Neural crest cell (in vitro differentiated cells): ENCODE data around the gene ARL6. TPM values are rescaled to one million over a fixed set of nuclear protein-coding genes. Genes with fewer than 3 reads are reported as not detected.
A peak's percentile ranks its signal among the peaks of the same experiment; 100 is the strongest.

Experiments
- DNase-seq: peaks from one replicate; pipeline ENCODE4 v3.0.0; 2021; ENCODE audit warnings: low read depth, mixed read lengths, low spot score
- H3K27ac Mint-ChIP-seq: one replicate; pipeline ENCODE4 v1.8.0; 2021; ENCODE audit warnings: mild to moderate bottlenecking, mixed read lengths; ENCODE audit not compliant: unreplicated experiment
- H3K27me3 Mint-ChIP-seq: 2 replicates; pipeline ENCODE4 v1.8.0; 2021; ENCODE audit warnings: low read depth, mild to moderate bottlenecking, mixed read lengths
- H3K36me3 Mint-ChIP-seq: 2 replicates; pipeline ENCODE4 v1.8.0; 2021; ENCODE audit warnings: low read depth, mild to moderate bottlenecking, mixed read lengths
- H3K4me1 Mint-ChIP-seq: 2 replicates; pipeline ENCODE4 v1.8.0; 2021; ENCODE audit warnings: mixed read lengths
- H3K4me3 Mint-ChIP-seq: one replicate; pipeline ENCODE4 v1.8.0; 2021; ENCODE audit warnings: mild to moderate bottlenecking, mixed read lengths
- H3K9me3 Mint-ChIP-seq: 2 replicates; pipeline ENCODE4 v1.8.0; 2021; ENCODE audit warnings: mixed read lengths
- CTCF ChIP-seq: fragments of 200-600 bp; sonication (generic); conservative IDR thresholded peaks from 2 replicates; pipeline ENCODE4 v1.5.0; 2021; ENCODE audit warnings: antibody characterized with exemption, mild to moderate bottlenecking
- total RNA-seq: library from RNA; stranded (reverse); gene quantifications from 2 replicates; pipeline ENCODE4 v1.2.1, GENCODE V29; 2021

Gene ARL6
- total RNA-seq, 1 donor from 2014 or later: 6.8 TPM

GRCh38 chr3:97821287-97821773 is 56.8 kb downstream of the ARL6 start:
- Mint-ChIP-seq H3K36me3 (no peaks in the 10 kb centered on the region), H3K27ac (no peak overlapping the region), H3K27me3 (peaks cover 61% of the 10 kb centered on the region), H3K4me3 (peak overlapping the region; percentile 89), H3K9me3 (no peaks in the 10 kb centered on the region), H3K4me1 (peaks cover 21% of the 10 kb centered on the region)
- peak; percentile 19 for DNase-seq
- no peak for TF ChIP-seq CTCF

DNA sequence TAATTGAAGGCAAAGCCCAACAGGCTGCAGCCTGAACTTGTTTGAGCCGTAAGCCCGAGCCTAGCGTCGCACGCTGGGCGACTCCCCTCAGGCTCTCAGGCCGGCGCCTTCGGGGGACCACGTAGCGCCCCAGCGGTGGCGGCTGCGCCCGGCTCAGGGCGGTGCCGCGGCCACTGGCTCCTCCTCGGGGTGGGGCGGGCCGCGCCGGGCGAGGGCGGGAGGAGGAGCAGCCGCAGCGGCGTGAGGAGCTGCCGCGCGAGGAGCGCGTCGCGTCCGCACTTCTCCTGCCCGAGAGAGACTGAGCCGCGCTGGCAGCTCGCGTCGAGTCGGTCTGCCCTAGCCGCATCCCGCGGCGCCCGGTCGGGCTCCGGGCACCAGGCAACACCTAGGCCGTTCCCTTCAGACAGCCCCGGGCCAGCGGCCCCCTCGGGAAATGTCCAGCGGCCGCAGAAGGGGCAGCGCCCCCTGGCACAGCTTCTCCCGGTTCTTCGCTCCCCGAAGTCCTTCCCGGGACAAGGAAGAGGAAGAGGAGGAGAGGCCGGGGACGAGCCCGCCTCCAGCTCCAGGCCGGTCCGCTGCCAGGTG is 57.3 kb downstream of the ARL6 start, which contains the start of gene CRYBG3:
Gene CRYBG3, plus strand, starts transcription at position 238 of the 585 bp plus-strand sequence. Its CDS starts 196 bp downstream, at position 434.
- H3K27ac Mint-ChIP-seq: peak within 1 kb of the TSS; percentile 95
- no peaks in the 10 kb centered on the region for H3K36me3 Mint-ChIP-seq
- peak; percentile 38 for TF ChIP-seq CTCF
- peak; percentile 62 for DNase-seq
- H3K4me3 Mint-ChIP-seq: peak within 1 kb of the TSS; percentile 94
- peaks cover 21% of the 10 kb centered on the region for H3K4me1 Mint-ChIP-seq
- H3K27me3 Mint-ChIP-seq: peaks cover 60% of the 10 kb centered on the region
- no peaks in the 10 kb centered on the region for H3K9me3 Mint-ChIP-seq

- Mint-ChIP-seq H3K27ac (peak overlapping the region; percentile 95), H3K4me3 (peak overlapping the region; percentile 94), H3K36me3 (no peaks in the 10 kb centered on the region), H3K4me1 (peaks cover 21% of the 10 kb centered on the region), H3K27me3 (peaks cover 59% of the 10 kb centered on the region), H3K9me3 (no peaks in the 10 kb centered on the region)
- TF ChIP-seq CTCF: peak; percentile 12
- DNase-seq: peak; percentile 27
Observed at GRCh38 chr3:97822359-97822775, 57.8 kb downstream of the ARL6 start.

GRCh38 chr3:97823046-97824004 is 58.8 kb downstream of the ARL6 start:
- H3K4me1 Mint-ChIP-seq: peaks cover 18% of the 10 kb centered on the region
- H3K27ac Mint-ChIP-seq: no peak overlapping the region

More at GRCh38 chr3:97823046-97824004, 58.8 kb downstream of the ARL6 start:
- no peaks in the 10 kb centered on the region for H3K36me3 Mint-ChIP-seq
- TF ChIP-seq CTCF: no peak
- DNase-seq: no peak
- H3K4me3 Mint-ChIP-seq: peak overlapping the region; percentile 94
- no peaks in the 10 kb centered on the region for H3K9me3 Mint-ChIP-seq
- H3K27me3 Mint-ChIP-seq: peaks cover 51% of the 10 kb centered on the region
